Stimulated activated naive CD8-positive, alpha-beta T cell treated with anti-CD3 and anti-CD28 coated beads, Interleukin-15, Interleukin-2, amounts not matched to agents 100 ng/mL and 50 ng/mL, for 24 hours (primary cell): ENCODE results near the gene SLC9C2.
A peak's percentile ranks its signal among the peaks of the same experiment; 100 is the strongest.
"Not testable (repeated sequence)": the region's sequence is repeated elsewhere in the genome, so short reads cannot be mapped to it uniquely, and the experiment has no call there.

Experiments
- H3K27ac Mint-ChIP-seq: one replicate; pipeline ENCODE4 v1.8.0; 2021; ENCODE audit warnings: mild to moderate bottlenecking, mixed read lengths
- H3K27me3 Mint-ChIP-seq: one replicate; pipeline ENCODE4 v1.8.0; 2021; ENCODE audit warnings: mixed read lengths
- H3K36me3 Mint-ChIP-seq: one replicate; pipeline ENCODE4 v1.8.0; 2021; ENCODE audit warnings: low read depth, mixed read lengths
- H3K4me1 Mint-ChIP-seq: one replicate; pipeline ENCODE4 v1.8.0; 2021; ENCODE audit warnings: low read depth, mixed read lengths
- H3K4me3 Mint-ChIP-seq: one replicate; pipeline ENCODE4 v1.8.0; 2021; ENCODE audit warnings: mild to moderate bottlenecking, mixed read lengths
- H3K9me3 Mint-ChIP-seq: one replicate; pipeline ENCODE4 v1.8.0; 2021; ENCODE audit warnings: mixed read lengths

The SLC9C2 gene

GRCh38 chr1:173474097-173474779 is 128.6 kb downstream of the SLC9C2 start:
- Mint-ChIP-seq H3K4me3 (no peak overlapping the region), H3K36me3 (peaks cover 34% of the 10 kb centered on the region), H3K9me3 (peaks cover 15% of the 10 kb centered on the region), H3K27ac (no peak overlapping the region), H3K4me1 (peaks cover 46% of the 10 kb centered on the region), H3K27me3 (no peaks in the 10 kb centered on the region)

- Mint-ChIP-seq H3K27ac (no peak overlapping the region), H3K27me3 (no peaks in the 10 kb centered on the region), H3K9me3 (peaks cover 20% of the 10 kb centered on the region), H3K4me1 (peaks cover 40% of the 10 kb centered on the region), H3K4me3 (no peak overlapping the region), H3K36me3 (peaks cover 40% of the 10 kb centered on the region)
Measured at GRCh38 chr1:173473599-173474011, 129.3 kb downstream of the SLC9C2 start.

GRCh38 chr1:173470608-173471007 is 132.3 kb downstream of the SLC9C2 start:
- no peak overlapping the region for H3K4me3 Mint-ChIP-seq
- no peaks in the 10 kb centered on the region for H3K27me3 Mint-ChIP-seq
- H3K36me3 Mint-ChIP-seq, result peaks cover 59% of the 10 kb centered on the region
- H3K4me1 Mint-ChIP-seq, result peaks cover 26% of the 10 kb centered on the region
- peaks cover 31% of the 10 kb centered on the region for H3K9me3 Mint-ChIP-seq
- H3K27ac Mint-ChIP-seq, result no peak overlapping the region

GRCh38 chr1:173469656-173470055 is 133.2 kb downstream of the SLC9C2 start:
- Mint-ChIP-seq H3K27ac (peak overlapping the region; percentile 6), H3K36me3 (peaks cover 63% of the 10 kb centered on the region)

GRCh38 chr1:173467426-173467825 is 135.4 kb downstream of the SLC9C2 start:
- H3K36me3 Mint-ChIP-seq, result peaks cover 73% of the 10 kb centered on the region
- peaks cover 47% of the 10 kb centered on the region for H3K9me3 Mint-ChIP-seq
- no peaks in the 10 kb centered on the region for H3K4me1 Mint-ChIP-seq
- H3K27ac Mint-ChIP-seq, result no peak overlapping the region
- no peak overlapping the region for H3K4me3 Mint-ChIP-seq
- no peaks in the 10 kb centered on the region for H3K27me3 Mint-ChIP-seq

More at GRCh38 chr1:173469656-173470055, 133.2 kb downstream of the SLC9C2 start:
- H3K4me1 Mint-ChIP-seq, result peaks cover 16% of the 10 kb centered on the region
- H3K9me3 Mint-ChIP-seq, result peaks cover 31% of the 10 kb centered on the region
- H3K4me3 Mint-ChIP-seq, result no peak overlapping the region
- no peaks in the 10 kb centered on the region for H3K27me3 Mint-ChIP-seq

GRCh38 chr1:173464185-173464584 is 138.7 kb downstream of the SLC9C2 start:
- H3K27ac Mint-ChIP-seq, H3K4me1 Mint-ChIP-seq, H3K27me3 Mint-ChIP-seq, H3K4me3 Mint-ChIP-seq: not testable (repeated sequence)
- peaks cover 32% of the 10 kb centered on the region for H3K9me3 Mint-ChIP-seq
- peaks cover 66% of the 10 kb centered on the region for H3K36me3 Mint-ChIP-seq

- not testable (repeated sequence) for H3K27ac Mint-ChIP-seq, H3K4me3 Mint-ChIP-seq, H3K4me1 Mint-ChIP-seq, H3K27me3 Mint-ChIP-seq
- Mint-ChIP-seq H3K36me3 (peaks cover 64% of the 10 kb centered on the region), H3K9me3 (peaks cover 25% of the 10 kb centered on the region)
Measured at GRCh38 chr1:173462666-173463065, 140.2 kb downstream of the SLC9C2 start.

GRCh38 chr1:173459885-173460284 is 143.0 kb downstream of the SLC9C2 start:
- H3K36me3 Mint-ChIP-seq, result peaks cover 70% of the 10 kb centered on the region
- H3K4me1 Mint-ChIP-seq, result peaks cover 20% of the 10 kb centered on the region
- no peaks in the 10 kb centered on the region for H3K27me3 Mint-ChIP-seq
- no peak overlapping the region for H3K27ac Mint-ChIP-seq
- H3K9me3 Mint-ChIP-seq, result peaks cover 21% of the 10 kb centered on the region
- no peak overlapping the region for H3K4me3 Mint-ChIP-seq

- H3K36me3 Mint-ChIP-seq, result peaks cover 42% of the 10 kb centered on the region
- peaks cover 30% of the 10 kb centered on the region for H3K4me1 Mint-ChIP-seq
- H3K4me3 Mint-ChIP-seq, result no peak overlapping the region
- no peaks in the 10 kb centered on the region for H3K27me3 Mint-ChIP-seq
- H3K27ac Mint-ChIP-seq, result no peak overlapping the region
- peaks cover 4% of the 10 kb centered on the region for H3K9me3 Mint-ChIP-seq
Measured at GRCh38 chr1:173454966-173455524, 147.8 kb downstream of the SLC9C2 start.

GRCh38 chr1:173453982-173454381 is 148.9 kb downstream of the SLC9C2 start:
- Mint-ChIP-seq H3K4me1 (peaks cover 25% of the 10 kb centered on the region), H3K27me3 (no peaks in the 10 kb centered on the region), H3K27ac (no peak overlapping the region), H3K4me3 (no peak overlapping the region), H3K9me3 (peaks cover 4% of the 10 kb centered on the region), H3K36me3 (peaks cover 42% of the 10 kb centered on the region)

- Mint-ChIP-seq H3K9me3 (peaks cover 13% of the 10 kb centered on the region), H3K4me1 (peaks cover 29% of the 10 kb centered on the region), H3K36me3 (peaks cover 46% of the 10 kb centered on the region), H3K27me3 (no peaks in the 10 kb centered on the region), H3K4me3 (no peak overlapping the region), H3K27ac (no peak overlapping the region)
Measured at GRCh38 chr1:173451981-173452380, 150.9 kb downstream of the SLC9C2 start.
